CD8-positive, alpha-beta memory T cell (primary cell): ENCODE measurements around the gene TMEM202. TPM values are rescaled to one million over a fixed set of nuclear protein-coding genes. Genes with fewer than 3 reads are reported as not detected.
"Not testable (repeated sequence)": the region's sequence is repeated elsewhere in the genome, so short reads cannot be mapped to it uniquely, and the experiment has no call there.

ENCODE experiments used
- CTCF ChIA-PET: fragments of 350-600 bp; sonication (Branson Sonifier 250); formaldehyde crosslinking; loops from one replicate; lab custom pipeline; 2021; ENCODE audit warnings: antibody characterized with exemption; lab: Charles Lee
- POLR2A ChIA-PET: fragments of 350-600 bp; sonication (Branson Sonifier 250); formaldehyde crosslinking; loops from one replicate; lab custom pipeline; 2021; ENCODE audit warnings: antibody characterized with exemption; lab: Charles Lee
- DNase-seq, 5 donors: peaks; one replicate each; pipeline versions ENCODE4 v3.0.0 to v3.0.0-alpha.2; 2020 to 2022; ENCODE audit warnings: mixed read lengths in 1 of 5
- H3K27ac ChIP-seq: one replicate; pipeline ENCODE4 v1.7.0; 2013; ENCODE audit warnings: low read depth, mild to moderate bottlenecking, low read length, moderate library complexity
- H3K27me3 ChIP-seq: 2 replicates; pipeline ENCODE4 v1.7.0; 2013; ENCODE audit warnings: low read length, mild to moderate bottlenecking; ENCODE audit not compliant: insufficient read depth, poor library complexity, severe bottlenecking
- H3K36me3 ChIP-seq: 2 replicates; pipeline ENCODE4 v1.7.0; 2013; ENCODE audit warnings: mild to moderate bottlenecking, low read length, moderate library complexity; ENCODE audit not compliant: insufficient read depth
- H3K4me1 ChIP-seq: 2 replicates; pipeline ENCODE4 v1.7.0; 2013; ENCODE audit warnings: mild to moderate bottlenecking, low read length, moderate library complexity; ENCODE audit not compliant: insufficient read depth
- H3K4me3 ChIP-seq: 2 replicates; pipeline ENCODE4 v1.7.0; 2013; ENCODE audit warnings: mild to moderate bottlenecking, low read length
- H3K9me3 ChIP-seq: 2 replicates; pipeline ENCODE4 v1.7.0; 2013; ENCODE audit warnings: mild to moderate bottlenecking, low read length
- H3K27ac Mint-ChIP-seq, 8 donors: one replicate each; pipeline ENCODE4 v1.8.0; 2020 to 2021; ENCODE audit warnings: mixed read lengths in 8 of 8, mild to moderate bottlenecking in 6 of 8, inconsistent platforms in 3 of 8, moderate library complexity in 3 of 8
- H3K27me3 Mint-ChIP-seq, 2 donors: one replicate each; pipeline ENCODE4 v1.8.0; 2020 to 2021; ENCODE audit warnings: mixed read lengths in 2 of 2, mild to moderate bottlenecking in 1 of 2, moderate library complexity in 1 of 2
- H3K36me3 Mint-ChIP-seq, 3 donors: one replicate each; pipeline ENCODE4 v1.8.0; 2020 to 2021; ENCODE audit warnings: mixed read lengths in 3 of 3, inconsistent platforms in 1 of 3, mild to moderate bottlenecking in 1 of 3
- H3K4me1 Mint-ChIP-seq, 3 donors: one replicate each; pipeline ENCODE4 v1.8.0; 2020 to 2021; ENCODE audit warnings: mixed read lengths in 3 of 3, inconsistent platforms in 1 of 3, mild to moderate bottlenecking in 1 of 3
- H3K4me3 Mint-ChIP-seq, 7 donors: one replicate each; pipeline ENCODE4 v1.8.0; 2020 to 2021; ENCODE audit warnings: mixed read lengths in 7 of 7, mild to moderate bottlenecking in 6 of 7, moderate library complexity in 4 of 7, inconsistent platforms in 2 of 7
- H3K9me3 Mint-ChIP-seq, 5 donors: one replicate each; pipeline ENCODE4 v1.8.0; 2020 to 2022; ENCODE audit warnings: mixed read lengths in 5 of 5, mild to moderate bottlenecking in 3 of 5, moderate library complexity in 2 of 5, inconsistent platforms in 1 of 5
- polyA plus RNA-seq: library from polyadenylated mRNA; unstranded; fragments of 300-500 nt; fragmentation: Illumina TruSeq; gene quantifications from one replicate; pipeline ENCODE4 v1.2.3, GENCODE V29; 2021
- total RNA-seq, 2 experiments: library from RNA; stranded (reverse); gene quantifications; one replicate each; pipeline ENCODE4 v1.2.3, GENCODE V29; 2021

Gene TMEM202
- total and polyA plus RNA-seq, 3 experiments from 2014 or later: not detected

- no peaks in the 10 kb centered on the region for H3K36me3 ChIP-seq
- Mint-ChIP-seq H3K9me3 (no peaks in the 10 kb centered on the region), H3K27ac (peak overlapping the region in 4 of 8 donors; percentile 0 to 73 (median 43)), H3K4me1 (peaks cover 19 to 34% (median 28%) of the 10 kb centered on the region in 3 donors), H3K36me3 (peaks cover 0 to 12% (median 0%) of the 10 kb centered on the region in 3 donors), H3K4me3 (peak overlapping the region in 1 of 7 donors; percentile 40), H3K27me3 (peaks cover 9 to 11% of the 10 kb centered on the region in 2 donors)
- H3K4me1 ChIP-seq: peaks cover 19% of the 10 kb centered on the region
- H3K27me3 ChIP-seq: no peaks in the 10 kb centered on the region
- no peaks in the 10 kb centered on the region for H3K9me3 ChIP-seq
- ChIA-PET CTCF (no interaction called here), POLR2A (no interaction called here)
- no peak for DNase-seq
- H3K4me3 ChIP-seq: no peak overlapping the region
- H3K27ac ChIP-seq: no peak overlapping the region
Measured at GRCh38 chr15:72379856-72380430, 18.2 kb upstream of the TMEM202 start.

- Histone ChIP-seq H3K9me3 (no peaks in the 10 kb centered on the region), H3K4me1 (peaks cover 14% of the 10 kb centered on the region), H3K4me3 (no peak overlapping the region), H3K27ac (no peak overlapping the region), H3K36me3 (no peaks in the 10 kb centered on the region), H3K27me3 (no peaks in the 10 kb centered on the region)
- no peak overlapping the region for H3K27ac Mint-ChIP-seq
- peaks cover 11 to 26% (median 20%) of the 10 kb centered on the region in 3 donors for H3K4me1 Mint-ChIP-seq
- no peaks in the 10 kb centered on the region for H3K9me3 Mint-ChIP-seq
- POLR2A ChIA-PET: no interaction called here
- no peak for DNase-seq
- H3K36me3 Mint-ChIP-seq: peaks cover 0 to 7% (median 0%) of the 10 kb centered on the region in 3 donors
- peaks cover 12 to 16% of the 10 kb centered on the region in 2 donors for H3K27me3 Mint-ChIP-seq
- CTCF ChIA-PET: no interaction called here
- H3K4me3 Mint-ChIP-seq: no peak overlapping the region
Measured at GRCh38 chr15:72380743-72381142, 17.4 kb upstream of the TMEM202 start.

GRCh38 chr15:72382146-72382545 is 16.0 kb upstream of the TMEM202 start:
- Mint-ChIP-seq H3K4me1 (peaks cover 0 to 14% (median 8%) of the 10 kb centered on the region in 3 donors), H3K9me3 (no peaks in the 10 kb centered on the region), H3K27me3 (peaks cover 5 to 16% of the 10 kb centered on the region in 2 donors), H3K4me3 (no peak overlapping the region), H3K36me3 (no peaks in the 10 kb centered on the region), H3K27ac (no peak overlapping the region)
- peaks cover 5% of the 10 kb centered on the region for H3K4me1 ChIP-seq
- DNase-seq: no peak
- H3K27ac ChIP-seq: no peak overlapping the region
- ChIA-PET POLR2A (interaction anchor here (0.7 kb wide), 1 partner anchor 645 kb away, joined by 8 read pairs; no protein-coding TSS in a partner anchor), CTCF (interaction anchor here (0.7 kb wide), 1 partner anchor 627 kb away, joined by 3 read pairs; no protein-coding TSS in a partner anchor)
- no peaks in the 10 kb centered on the region for H3K9me3 ChIP-seq
- H3K27me3 ChIP-seq: no peaks in the 10 kb centered on the region
- no peaks in the 10 kb centered on the region for H3K36me3 ChIP-seq
- no peak overlapping the region for H3K4me3 ChIP-seq

- Mint-ChIP-seq H3K27ac (no peak overlapping the region), H3K9me3 (no peaks in the 10 kb centered on the region), H3K27me3 (peaks cover 7 to 25% of the 10 kb centered on the region in 2 donors), H3K4me3 (no peak overlapping the region), H3K36me3 (no peaks in the 10 kb centered on the region), H3K4me1 (no peaks in the 10 kb centered on the region)
- H3K4me3 ChIP-seq: no peak overlapping the region
- H3K27me3 ChIP-seq: no peaks in the 10 kb centered on the region
- no peaks in the 10 kb centered on the region for H3K9me3 ChIP-seq
- H3K36me3 ChIP-seq: no peaks in the 10 kb centered on the region
- ChIA-PET POLR2A (no interaction called here), CTCF (no interaction called here)
- H3K27ac ChIP-seq: no peak overlapping the region
- DNase-seq: no peak
- no peaks in the 10 kb centered on the region for H3K4me1 ChIP-seq
Measured at GRCh38 chr15:72387741-72388140, 10.4 kb upstream of the TMEM202 start.

- Mint-ChIP-seq H3K27me3 (peaks cover 6 to 24% of the 10 kb centered on the region in 2 donors), H3K9me3 (no peaks in the 10 kb centered on the region), H3K4me3 (no peak overlapping the region), H3K27ac (no peak overlapping the region), H3K36me3 (no peaks in the 10 kb centered on the region), H3K4me1 (no peaks in the 10 kb centered on the region)
- no peaks in the 10 kb centered on the region for H3K36me3 ChIP-seq
- H3K4me1 ChIP-seq: no peaks in the 10 kb centered on the region
- no peaks in the 10 kb centered on the region for H3K9me3 ChIP-seq
- POLR2A ChIA-PET: no interaction called here
- no peak for DNase-seq
- CTCF ChIA-PET: no interaction called here
- H3K27me3 ChIP-seq: no peaks in the 10 kb centered on the region
- H3K4me3 ChIP-seq: no peak overlapping the region
- no peak overlapping the region for H3K27ac ChIP-seq
Measured at GRCh38 chr15:72389231-72389630, 8.9 kb upstream of the TMEM202 start.

- H3K36me3 Mint-ChIP-seq, H3K9me3 ChIP-seq, CTCF ChIA-PET, H3K4me3 Mint-ChIP-seq, DNase-seq, H3K27me3 ChIP-seq, H3K9me3 Mint-ChIP-seq, H3K27ac Mint-ChIP-seq, H3K4me1 ChIP-seq, H3K4me3 ChIP-seq, H3K36me3 ChIP-seq, H3K4me1 Mint-ChIP-seq, H3K27ac ChIP-seq, POLR2A ChIA-PET: not testable (repeated sequence)
- H3K27me3 Mint-ChIP-seq: peaks cover 10 to 15% of the 10 kb centered on the region in 2 donors
Measured at GRCh38 chr15:72396331-72396730, 1.8 kb upstream of the TMEM202 start.

- Histone ChIP-seq H3K9me3 (no peaks in the 10 kb centered on the region), H3K36me3 (no peaks in the 10 kb centered on the region), H3K27me3 (no peaks in the 10 kb centered on the region), H3K4me3 (no peak overlapping the region), H3K4me1 (no peaks in the 10 kb centered on the region), H3K27ac (no peak overlapping the region)
- peaks cover 9 to 30% of the 10 kb centered on the region in 2 donors for H3K27me3 Mint-ChIP-seq
- no peaks in the 10 kb centered on the region for H3K9me3 Mint-ChIP-seq
- no peak overlapping the region for H3K27ac Mint-ChIP-seq
- DNase-seq: no peak
- H3K36me3 Mint-ChIP-seq: peaks cover 0 to 3% (median 0%) of the 10 kb centered on the region in 3 donors
- ChIA-PET POLR2A (no interaction called here), CTCF (no interaction called here)
- no peaks in the 10 kb centered on the region for H3K4me1 Mint-ChIP-seq
- no peak overlapping the region for H3K4me3 Mint-ChIP-seq
Measured at GRCh38 chr15:72398648-72399047, 543 bp downstream of the TMEM202 start.

- H3K4me3 Mint-ChIP-seq: no peak overlapping the region
- no peak overlapping the region for H3K27ac ChIP-seq
- H3K27me3 ChIP-seq: peaks cover 6% of the 10 kb centered on the region
- H3K9me3 Mint-ChIP-seq: no peaks in the 10 kb centered on the region
- H3K4me3 ChIP-seq: no peak overlapping the region
- no peak overlapping the region for H3K27ac Mint-ChIP-seq
- ChIA-PET CTCF (no interaction called here), POLR2A (no interaction called here)
- H3K27me3 Mint-ChIP-seq: peaks cover 12 to 56% of the 10 kb centered on the region in 2 donors
- H3K36me3 Mint-ChIP-seq: no peaks in the 10 kb centered on the region
- DNase-seq: no peak
- no peaks in the 10 kb centered on the region for H3K4me1 Mint-ChIP-seq
- no peaks in the 10 kb centered on the region for H3K4me1 ChIP-seq
- no peaks in the 10 kb centered on the region for H3K9me3 ChIP-seq
- no peaks in the 10 kb centered on the region for H3K36me3 ChIP-seq
Measured at GRCh38 chr15:72402726-72403125, 4.6 kb downstream of the TMEM202 start.
